ENCODE data around the gene PCDHGA10. TPM values are rescaled to one million over a fixed set of nuclear protein-coding genes. Genes with fewer than 3 reads are reported as not detected.
"Not testable (repeated sequence)": the region's sequence is repeated elsewhere in the genome, so short reads cannot be mapped to it uniquely, and the experiment has no call there.

PCDHGA10 gene
- total RNA-seq, 1 donor, result 23.2 TPM

DNA sequence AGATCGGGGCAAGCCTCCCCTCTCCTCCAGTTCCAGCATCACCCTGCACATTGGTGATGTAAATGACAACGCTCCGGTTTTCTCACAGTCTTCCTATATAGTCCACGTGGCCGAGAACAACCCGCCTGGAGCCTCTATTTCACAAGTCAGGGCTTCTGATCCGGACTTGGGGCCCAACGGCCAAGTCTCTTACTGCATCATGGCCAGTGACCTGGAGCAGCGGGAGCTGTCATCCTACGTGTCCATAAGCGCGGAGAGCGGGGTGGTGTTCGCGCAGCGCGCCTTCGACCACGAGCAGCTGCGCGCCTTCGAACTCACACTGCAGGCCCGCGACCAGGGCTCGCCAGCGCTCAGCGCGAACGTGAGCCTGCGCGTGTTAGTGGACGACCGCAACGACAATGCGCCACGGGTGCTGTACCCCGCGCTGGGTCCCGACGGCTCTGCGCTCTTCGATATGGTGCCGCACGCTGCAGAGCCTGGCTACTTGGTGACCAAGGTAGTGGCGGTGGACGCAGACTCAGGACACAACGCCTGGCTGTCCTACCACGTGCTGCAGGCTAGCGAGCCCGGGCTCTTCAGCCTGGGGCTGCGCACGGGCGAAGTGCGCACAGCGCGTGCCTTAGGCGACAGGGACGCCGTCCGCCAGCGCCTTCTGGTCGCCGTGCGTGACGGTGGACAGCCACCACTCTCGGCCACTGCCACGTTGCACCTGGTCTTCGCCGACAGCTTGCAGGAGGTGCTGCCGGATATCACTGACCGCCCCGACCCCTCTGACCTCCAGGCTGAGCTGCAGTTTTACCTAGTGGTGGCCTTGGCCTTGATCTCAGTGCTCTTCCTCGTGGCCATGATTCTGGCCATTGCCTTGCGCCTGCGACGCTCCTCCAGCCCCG lies 23.4 kb upstream of the PCDHGA10 start:
- peaks cover 22% of the 10 kb centered on the region for H3K9me3 ChIP-seq (ENCODE audit: low read depth, low read length)
- no peak for DNase-seq (ENCODE audit: insufficient read length, low spot score, missing footprints)
- peaks cover 4% of the 10 kb centered on the region for H3K36me3 ChIP-seq (ENCODE audit: insufficient read depth, low read length)
- no peaks in the 10 kb centered on the region for H3K4me1 ChIP-seq (ENCODE audit: insufficient read depth, low read length)
- H3K4me3 ChIP-seq (ENCODE audit: insufficient read depth, low read length), result peak overlapping the region; percentile 7
- H3K79me2 ChIP-seq (ENCODE audit: insufficient read depth, low read length), result no peaks in the 10 kb centered on the region
- H3K27me3 ChIP-seq (ENCODE audit: insufficient read depth, low read length), result no peaks in the 10 kb centered on the region
- TF ChIP-seq, protein P1, sequence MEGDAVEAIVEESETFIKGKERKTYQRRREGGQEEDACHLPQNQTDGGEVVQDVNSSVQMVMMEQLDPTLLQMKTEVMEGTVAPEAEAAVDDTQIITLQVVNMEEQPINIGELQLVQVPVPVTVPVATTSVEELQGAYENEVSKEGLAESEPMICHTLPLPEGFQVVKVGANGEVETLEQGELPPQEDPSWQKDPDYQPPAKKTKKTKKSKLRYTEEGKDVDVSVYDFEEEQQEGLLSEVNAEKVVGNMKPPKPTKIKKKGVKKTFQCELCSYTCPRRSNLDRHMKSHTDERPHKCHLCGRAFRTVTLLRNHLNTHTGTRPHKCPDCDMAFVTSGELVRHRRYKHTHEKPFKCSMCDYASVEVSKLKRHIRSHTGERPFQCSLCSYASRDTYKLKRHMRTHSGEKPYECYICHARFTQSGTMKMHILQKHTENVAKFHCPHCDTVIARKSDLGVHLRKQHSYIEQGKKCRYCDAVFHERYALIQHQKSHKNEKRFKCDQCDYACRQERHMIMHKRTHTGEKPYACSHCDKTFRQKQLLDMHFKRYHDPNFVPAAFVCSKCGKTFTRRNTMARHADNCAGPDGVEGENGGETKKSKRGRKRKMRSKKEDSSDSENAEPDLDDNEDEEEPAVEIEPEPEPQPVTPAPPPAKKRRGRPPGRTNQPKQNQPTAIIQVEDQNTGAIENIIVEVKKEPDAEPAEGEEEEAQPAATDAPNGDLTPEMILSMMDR (IDR thresholded peaks at IDR 0.05; ENCODE audit: extremely low read depth, low read depth, low read length), result no peak
- H3K4me2 ChIP-seq (ENCODE audit: insufficient read depth, low read length), result no peak overlapping the region
- no peak overlapping the region for H3K27ac ChIP-seq (ENCODE audit: low read depth, low read length)
- no peaks in the 10 kb centered on the region for H4K20me1 ChIP-seq (ENCODE audit: insufficient read depth, low read length)
- no peak overlapping the region for H2AFZ ChIP-seq (ENCODE audit: low read length)

DNA sequence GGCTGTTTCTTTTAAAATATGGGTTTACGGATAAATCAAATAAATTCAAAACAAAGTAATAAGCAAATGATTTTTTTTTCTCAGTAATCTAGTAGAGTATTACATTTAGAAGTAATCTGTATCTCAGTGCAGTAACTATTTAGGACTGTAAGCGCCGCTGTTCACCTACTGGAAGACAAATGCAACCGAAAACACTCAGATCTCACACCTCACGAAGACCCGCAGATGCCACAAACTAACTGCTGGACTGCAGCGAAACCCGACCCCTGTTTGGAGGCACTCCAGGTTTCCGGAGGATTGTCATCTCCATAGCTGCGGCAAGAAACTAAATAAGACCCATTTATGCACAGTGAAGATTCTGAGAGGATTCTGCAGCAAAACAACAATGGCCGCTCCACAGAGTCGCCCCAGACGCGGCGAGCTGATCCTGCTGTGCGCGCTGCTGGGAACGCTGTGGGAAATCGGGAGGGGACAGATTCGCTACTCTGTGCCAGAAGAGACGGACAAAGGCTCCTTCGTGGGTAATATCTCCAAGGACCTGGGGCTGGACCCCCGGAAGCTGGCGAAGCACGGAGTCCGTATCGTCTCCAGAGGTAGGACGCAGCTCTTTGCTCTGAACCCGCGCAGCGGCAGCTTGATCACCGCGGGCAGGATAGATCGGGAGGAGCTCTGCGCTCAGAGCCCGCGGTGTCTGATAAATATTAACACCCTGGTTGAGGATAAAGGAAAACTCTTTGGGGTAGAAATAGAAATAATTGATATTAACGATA lies 20.2 kb upstream of the PCDHGA10 start, which contains the start of gene PCDHGA8:
Gene PCDHGA8, plus strand, starts transcription at position 205 of the 770 bp plus-strand sequence. Its CDS starts 181 bp downstream, at position 386.
- Histone ChIP-seq H3K9me3 (ENCODE audit: low read depth, low read length) (peaks cover 22% of the 10 kb centered on the region), H3K27ac (ENCODE audit: low read depth, low read length) (no peak within 1 kb of the TSS), H3K79me2 (ENCODE audit: insufficient read depth, low read length) (no peaks in the 10 kb centered on the region), H3K4me3 (ENCODE audit: insufficient read depth, low read length) (peak within 1 kb of the TSS; percentile 2), H3K27me3 (ENCODE audit: insufficient read depth, low read length) (no peaks in the 10 kb centered on the region), H3K4me2 (ENCODE audit: insufficient read depth, low read length) (no peak within 1 kb of the TSS), H2AFZ (ENCODE audit: low read length) (no peak within 1 kb of the TSS), H4K20me1 (ENCODE audit: insufficient read depth, low read length) (no peaks in the 10 kb centered on the region), H3K36me3 (ENCODE audit: insufficient read depth, low read length) (peaks cover 4% of the 10 kb centered on the region), H3K4me1 (ENCODE audit: insufficient read depth, low read length) (no peaks in the 10 kb centered on the region)
- DNase-seq (ENCODE audit: insufficient read length, low spot score, missing footprints), result no peak
- TF ChIP-seq, protein P1 (IDR thresholded peaks at IDR 0.05; ENCODE audit: extremely low read depth, low read depth, low read length), result peak; percentile 28

DNA sequence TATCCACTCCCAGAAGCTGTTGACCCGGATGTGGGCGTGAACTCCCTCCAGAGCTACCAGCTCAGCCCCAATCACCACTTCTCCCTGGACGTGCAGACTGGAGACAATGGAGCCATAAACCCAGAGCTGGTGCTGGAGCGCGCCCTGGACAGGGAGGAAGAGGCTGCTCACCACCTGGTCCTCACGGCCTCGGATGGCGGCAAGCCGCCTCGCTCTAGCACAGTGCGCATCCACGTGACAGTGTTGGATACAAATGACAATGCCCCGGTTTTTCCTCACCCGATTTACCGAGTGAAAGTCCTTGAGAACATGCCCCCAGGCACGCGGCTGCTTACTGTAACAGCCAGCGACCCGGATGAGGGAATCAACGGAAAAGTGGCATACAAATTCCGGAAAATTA lies 19.5 kb upstream of the PCDHGA10 start:
- no peak for DNase-seq (ENCODE audit: insufficient read length, low spot score, missing footprints)
- H3K27me3 ChIP-seq (ENCODE audit: insufficient read depth, low read length), result no peaks in the 10 kb centered on the region
- no peaks in the 10 kb centered on the region for H4K20me1 ChIP-seq (ENCODE audit: insufficient read depth, low read length)
- H3K36me3 ChIP-seq (ENCODE audit: insufficient read depth, low read length), result peaks cover 4% of the 10 kb centered on the region
- H3K4me1 ChIP-seq (ENCODE audit: insufficient read depth, low read length), result no peaks in the 10 kb centered on the region
- TF ChIP-seq, protein P1 (IDR thresholded peaks at IDR 0.05; ENCODE audit: extremely low read depth, low read depth, low read length), result no peak
- H3K4me3 ChIP-seq (ENCODE audit: insufficient read depth, low read length), result no peak overlapping the region
- no peaks in the 10 kb centered on the region for H3K79me2 ChIP-seq (ENCODE audit: insufficient read depth, low read length)
- no peak overlapping the region for H3K27ac ChIP-seq (ENCODE audit: low read depth, low read length)
- H2AFZ ChIP-seq (ENCODE audit: low read length), result no peak overlapping the region
- H3K4me2 ChIP-seq (ENCODE audit: insufficient read depth, low read length), result no peak overlapping the region
- peaks cover 21% of the 10 kb centered on the region for H3K9me3 ChIP-seq (ENCODE audit: low read depth, low read length)

DNA sequence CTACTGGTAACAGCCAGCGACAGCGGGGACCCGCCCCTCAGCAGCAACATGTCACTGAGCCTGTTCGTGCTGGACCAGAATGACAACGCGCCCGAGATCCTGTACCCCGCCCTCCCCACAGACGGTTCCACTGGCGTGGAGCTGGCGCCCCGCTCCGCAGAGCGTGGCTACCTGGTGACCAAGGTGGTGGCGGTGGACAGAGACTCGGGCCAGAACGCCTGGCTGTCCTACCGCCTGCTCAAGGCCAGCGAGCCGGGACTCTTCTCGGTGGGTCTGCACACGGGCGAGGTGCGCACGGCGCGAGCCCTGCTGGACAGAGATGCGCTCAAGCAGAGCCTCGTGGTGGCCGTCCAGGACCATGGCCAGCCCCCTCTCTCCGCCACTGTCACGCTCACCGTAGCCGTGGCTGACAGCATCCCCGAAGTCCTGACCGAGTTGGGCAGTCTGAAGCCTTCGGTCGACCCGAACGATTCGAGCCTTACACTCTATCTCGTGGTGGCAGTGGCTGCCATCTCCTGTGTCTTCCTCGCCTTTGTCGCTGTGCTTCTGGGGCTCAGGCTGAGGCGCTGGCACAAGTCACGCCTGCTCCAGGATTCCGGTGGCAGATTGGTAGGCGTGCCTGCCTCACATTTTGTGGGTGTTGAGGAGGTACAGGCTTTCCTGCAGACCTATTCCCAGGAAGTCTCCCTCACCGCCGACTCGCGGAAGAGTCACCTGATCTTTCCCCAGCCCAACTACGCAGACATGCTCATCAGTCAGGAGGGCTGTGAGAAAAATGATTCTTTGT lies 18.2 kb upstream of the PCDHGA10 start:
- not testable (repeated sequence) for H3K4me3 ChIP-seq (ENCODE audit: insufficient read depth, low read length); H3K79me2 ChIP-seq (ENCODE audit: insufficient read depth, low read length); H3K4me2 ChIP-seq (ENCODE audit: insufficient read depth, low read length); H3K36me3 ChIP-seq (ENCODE audit: insufficient read depth, low read length); H3K4me1 ChIP-seq (ENCODE audit: insufficient read depth, low read length); H2AFZ ChIP-seq (ENCODE audit: low read length); DNase-seq (ENCODE audit: insufficient read length, low spot score, missing footprints); H3K27me3 ChIP-seq (ENCODE audit: insufficient read depth, low read length); H3K27ac ChIP-seq (ENCODE audit: low read depth, low read length); H4K20me1 ChIP-seq (ENCODE audit: insufficient read depth, low read length)
- H3K9me3 ChIP-seq (ENCODE audit: low read depth, low read length), result peaks cover 23% of the 10 kb centered on the region
